K562 (cell line): ENCODE measurements around the gene TIMM44. TPM values are rescaled to one million over a fixed set of nuclear protein-coding genes. Genes with fewer than 3 reads are reported as not detected.

Experiments
- GABPB2 ChIP-seq: fragments of 250-450 bp; sonication (Bioruptor Pico); conservative IDR thresholded peaks from 2 replicates; pipeline ENCODE4 v1.5.1; 2021; ENCODE audit warnings: mild to moderate bottlenecking
- HDAC1 ChIP-seq, 2 experiments: fragments of 450-650 bp; IDR thresholded peaks; 2 replicates each; pipeline ENCODE4 v1.6.1; 2016 to 2017; ENCODE audit warnings: inconsistent platforms in 1 of 2, mild to moderate bottlenecking in 1 of 2, moderate library complexity in 1 of 2
- KAT8 ChIP-seq: fragments of 450-650 bp; IDR thresholded peaks from 2 replicates; pipeline ENCODE4 v1.6.1; 2016; ENCODE audit warnings: low read depth, mild to moderate bottlenecking
- MCM7 ChIP-seq, 2 experiments: fragments of 450-650 bp; IDR thresholded peaks; 2 replicates each; pipeline ENCODE4 v1.6.1; 2016 to 2018
- MYBL2 ChIP-seq, 2 experiments: fragments of 450-650 bp in 1 of 2; sonication (generic) in 1 of 2; formaldehyde crosslinking in 1 of 2; IDR thresholded peaks; 2 replicates each; pipeline versions ENCODE4 v1.6.1 to v1.8.1; 2017 to 2022; ENCODE audit warnings: borderline replicate concordance in 1 of 2, inconsistent platforms in 1 of 2, low read depth in 1 of 2, mild to moderate bottlenecking in 1 of 2, missing genetic modification reagents in 1 of 2, moderate library complexity in 1 of 2
- NKRF ChIP-seq: fragments of 450-650 bp; IDR thresholded peaks from 2 replicates; pipeline ENCODE4 v1.6.1; 2016; ENCODE audit warnings: borderline replicate concordance
- POLR2A ChIP-seq: fragments of 450-650 bp; conservative IDR thresholded peaks from 2 replicates; pipeline ENCODE4 v1.6.1; 2016
- POLR2G ChIP-seq: fragments of 200-400 bp; formaldehyde crosslinking; IDR thresholded peaks from 2 replicates; pipeline ENCODE4 v1.6.1; 2017; ENCODE audit warnings: low read depth, mild to moderate bottlenecking, antibody characterized with exemption, low read length, moderate library complexity
- RBM22 ChIP-seq: fragments of 200-400 bp; formaldehyde crosslinking; IDR thresholded peaks from 2 replicates; pipeline ENCODE4 v1.6.1; 2018; ENCODE audit warnings: low read length, low read depth; ENCODE audit not compliant: poor library complexity, severe bottlenecking
- SIX5 ChIP-seq, 2 experiments: IDR thresholded peaks; 2 replicates each; pipeline ENCODE4 v1.6.1; 2011; ENCODE audit warnings: low read length in 2 of 2, borderline replicate concordance in 1 of 2, low read depth in 1 of 2, mild to moderate bottlenecking in 1 of 2, moderate library complexity in 1 of 2; ENCODE audit not compliant: insufficient read depth in 1 of 2
- SMARCC2 ChIP-seq: fragments of 450-650 bp; IDR thresholded peaks from 2 replicates; pipeline ENCODE4 v1.6.1; 2017; ENCODE audit warnings: antibody characterized with exemption, moderate library complexity, mild to moderate bottlenecking, low read depth
- TAF1 ChIP-seq: IDR thresholded peaks from 2 replicates; pipeline ENCODE4 v1.6.1; 2011; ENCODE audit warnings: mild to moderate bottlenecking, low read length, moderate library complexity; ENCODE audit not compliant: insufficient read depth, control insufficient read depth, severe bottlenecking; ENCODE audit errors: extremely low read depth
- U2AF2 ChIP-seq: fragments of 200-400 bp; formaldehyde crosslinking; optimal IDR thresholded peaks from 2 replicates; pipeline ENCODE3; 2017; ENCODE audit warnings: low read depth, mild to moderate bottlenecking, low read length
- ZBTB17 ChIP-seq: fragments of 450-650 bp; formaldehyde crosslinking; IDR thresholded peaks from 2 replicates; pipeline ENCODE4 v1.4.0; 2020; ENCODE audit warnings: mild to moderate bottlenecking
- ZFP36 ChIP-seq: fragments of 150-350 bp; IDR thresholded peaks from 2 replicates; pipeline ENCODE4 v1.6.1; 2018; ENCODE audit warnings: low read length, low read depth; ENCODE audit not compliant: partially characterized antibody
- ZFX ChIP-seq: sonication (generic); formaldehyde crosslinking; IDR thresholded peaks from 2 replicates; pipeline ENCODE4 v1.8.0; 2022; ENCODE audit warnings: mild to moderate bottlenecking, missing genetic modification reagents, moderate library complexity
- ZNF785 ChIP-seq: fragments of 250-450 bp; sonication (Bioruptor Pico); IDR thresholded peaks from 2 replicates; pipeline ENCODE4 v1.4.0; 2020; ENCODE audit warnings: mild to moderate bottlenecking
- polyA plus RNA-seq, 8 experiments: library from polyadenylated mRNA; depleted of rRNA in 4 of 8; stranded (reverse) in 5 of 8; unstranded in 3 of 8; fragments of >200 nt; fragmentation: Nextera tagmentation in 2 of 8; fragmentation: Illumina TruSeq in 1 of 8; extraction: Ambion mirVana in 2 of 8; extraction: Trizol in 1 of 8; gene quantifications; 2 replicates each; pipeline versions ENCODE4 v1.2.1 to v1.2.3, GENCODE V29; 2011 to 2014; ENCODE audit warnings: inconsistent platforms in 1 of 8, missing spikeins in 1 of 8
- total RNA-seq, 7 experiments: library from RNA; depleted of rRNA in 6 of 7; stranded (reverse); fragments of >200 nt in 6 of 7; fragmentation: Illumina TruSeq in 2 of 7; extraction: Trizol in 2 of 7; gene quantifications; 2 replicates each; pipeline versions ENCODE4 v1.2.1 to v1.2.3, GENCODE V29; 2011 to 2021; ENCODE audit warnings: low replicate concordance in 1 of 7
- TF ChIP-seq, protein P1 (sequence below): fragments of 450-650 bp; IDR thresholded peaks from 2 replicates; pipeline ENCODE4 v1.7.0; 2016; ENCODE audit warnings: borderline replicate concordance
- TF ChIP-seq, protein P2 (sequence below): fragments of 450-650 bp; formaldehyde crosslinking; IDR thresholded peaks from 2 replicates; pipeline ENCODE4 v1.4.0; 2020; ENCODE audit warnings: mild to moderate bottlenecking, moderate library complexity

TIMM44 gene
- total and polyA plus RNA-seq, 9 of the 15 experiments (the other 6 are each of a cell fraction or from before 2014, with no cell fraction given), result 10.3 to 231 (median 89.3) TPM

GRCh38 chr19:7903244-7904073, 40.0 kb downstream of the TIMM44 start, which contains the start of gene MAP2K7 (continued):
- TF ChIP-seq, protein P1, sequence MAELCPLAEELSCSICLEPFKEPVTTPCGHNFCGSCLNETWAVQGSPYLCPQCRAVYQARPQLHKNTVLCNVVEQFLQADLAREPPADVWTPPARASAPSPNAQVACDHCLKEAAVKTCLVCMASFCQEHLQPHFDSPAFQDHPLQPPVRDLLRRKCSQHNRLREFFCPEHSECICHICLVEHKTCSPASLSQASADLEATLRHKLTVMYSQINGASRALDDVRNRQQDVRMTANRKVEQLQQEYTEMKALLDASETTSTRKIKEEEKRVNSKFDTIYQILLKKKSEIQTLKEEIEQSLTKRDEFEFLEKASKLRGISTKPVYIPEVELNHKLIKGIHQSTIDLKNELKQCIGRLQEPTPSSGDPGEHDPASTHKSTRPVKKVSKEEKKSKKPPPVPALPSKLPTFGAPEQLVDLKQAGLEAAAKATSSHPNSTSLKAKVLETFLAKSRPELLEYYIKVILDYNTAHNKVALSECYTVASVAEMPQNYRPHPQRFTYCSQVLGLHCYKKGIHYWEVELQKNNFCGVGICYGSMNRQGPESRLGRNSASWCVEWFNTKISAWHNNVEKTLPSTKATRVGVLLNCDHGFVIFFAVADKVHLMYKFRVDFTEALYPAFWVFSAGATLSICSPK, result no peak
- TF ChIP-seq ZFX (CRISPR knock-in tag), result peak; percentile 49
- 0 out of 4 replicates have a peak, but pooled peaks of 1 of the 2 experiments have one; percentile 7 for TF ChIP-seq SIX5 (IDR thresholded peaks at IDR 0.05; ENCODE audit: borderline replicate concordance in 1 of 2, insufficient read depth in 1 of 2, low read depth in 1 of 2, low read length in 2 of 2)
- no peak for TF ChIP-seq MCM7 (IDR thresholded peaks at IDR 0.05)
- TF ChIP-seq GABPB2 (CRISPR knock-in tag), result no peak
- TF ChIP-seq, protein P2, sequence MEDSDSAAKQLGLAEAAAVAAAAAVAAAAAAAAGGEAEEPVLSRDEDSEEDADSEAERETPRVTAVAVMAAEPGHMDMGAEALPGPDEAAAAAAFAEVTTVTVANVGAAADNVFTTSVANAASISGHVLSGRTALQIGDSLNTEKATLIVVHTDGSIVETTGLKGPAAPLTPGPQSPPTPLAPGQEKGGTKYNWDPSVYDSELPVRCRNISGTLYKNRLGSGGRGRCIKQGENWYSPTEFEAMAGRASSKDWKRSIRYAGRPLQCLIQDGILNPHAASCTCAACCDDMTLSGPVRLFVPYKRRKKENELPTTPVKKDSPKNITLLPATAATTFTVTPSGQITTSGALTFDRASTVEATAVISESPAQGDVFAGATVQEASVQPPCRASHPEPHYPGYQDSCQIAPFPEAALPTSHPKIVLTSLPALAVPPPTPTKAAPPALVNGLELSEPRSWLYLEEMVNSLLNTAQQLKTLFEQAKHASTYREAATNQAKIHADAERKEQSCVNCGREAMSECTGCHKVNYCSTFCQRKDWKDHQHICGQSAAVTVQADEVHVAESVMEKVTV (CRISPR knock-in tag), result no peak
- no peak for TF ChIP-seq ZFP36
- TF ChIP-seq RBM22, result no peak
- peak; percentile 54; the same call in 1 of the 2 replicates for TF ChIP-seq NKRF
- peak; percentile 97 for TF ChIP-seq POLR2A
- TF ChIP-seq SMARCC2, result no peak
- no peak for TF ChIP-seq KAT8
- peak; percentile 79 for TF ChIP-seq TAF1
- no peak for TF ChIP-seq MYBL2 (IDR thresholded peaks at IDR 0.05; ENCODE audit: low read depth)
- TF ChIP-seq MYBL2 (CRISPR knock-in tag; IDR thresholded peaks at IDR 0.05; ENCODE audit: borderline replicate concordance), result no peak
- TF ChIP-seq U2AF2, result no peak
- no peak for TF ChIP-seq ZNF785
- TF ChIP-seq HDAC1 (IDR thresholded peaks at IDR 0.05), result peak in 1 of 2 experiments; percentile 72; a peak in 1 of 4 replicates
- peak; percentile 93 for TF ChIP-seq POLR2G
- no peak for TF ChIP-seq ZBTB17 (CRISPR knock-in tag)
